SIG-M5 treated with dmso at 0.1 percent for 504 hours (cell line): ENCODE results near the gene SEZ6L2.
"Not testable (repeated sequence)": the region's sequence is repeated elsewhere in the genome, so short reads cannot be mapped to it uniquely, and the experiment has no call there.

Experiments used
- DNase-seq: peaks from one replicate; lab custom pipeline; 2025; ENCODE audit not compliant: unreplicated experiment; lab: John Stamatoyannopoulos, UW

The SEZ6L2 gene

GRCh38 chr16:29858149-29858849, 41.1 kb downstream of the SEZ6L2 start:
- DNase-seq: no peak

- DNase-seq: no peak
Measured at GRCh38 chr16:29857133-29857760, 42.1 kb downstream of the SEZ6L2 start.

- DNase-seq: no peak
Measured at GRCh38 chr16:29854520-29855100, 44.7 kb downstream of the SEZ6L2 start.

- no peak for DNase-seq
Measured at GRCh38 chr16:29852654-29853053, 46.7 kb downstream of the SEZ6L2 start.

GRCh38 chr16:29850998-29851397, 48.4 kb downstream of the SEZ6L2 start:
- DNase-seq: no peak

GRCh38 chr16:29849505-29849904, 49.8 kb downstream of the SEZ6L2 start:
- DNase-seq: no peak

GRCh38 chr16:29848420-29849297, 50.7 kb downstream of the SEZ6L2 start:
- DNase-seq: peak; percentile 45

- DNase-seq: no peak
Measured at GRCh38 chr16:29845656-29846055, 53.7 kb downstream of the SEZ6L2 start.

- DNase-seq: no peak
Measured at GRCh38 chr16:29844575-29845331, 54.6 kb downstream of the SEZ6L2 start.

GRCh38 chr16:29843931-29844330, 55.4 kb downstream of the SEZ6L2 start:
- DNase-seq: no peak

GRCh38 chr16:29842732-29843346, 56.5 kb downstream of the SEZ6L2 start:
- DNase-seq: no peak

- DNase-seq: no peak
Measured at GRCh38 chr16:29841631-29842030, 57.7 kb downstream of the SEZ6L2 start.

- DNase-seq: no peak
Measured at GRCh38 chr16:29840240-29840639, 59.1 kb downstream of the SEZ6L2 start.

GRCh38 chr16:29839822-29840221, 59.5 kb downstream of the SEZ6L2 start:
- no peak for DNase-seq

- DNase-seq: no peak
Measured at GRCh38 chr16:29837841-29838240, 61.5 kb downstream of the SEZ6L2 start.

GRCh38 chr16:29836623-29837022, 62.7 kb downstream of the SEZ6L2 start:
- DNase-seq: no peak

GRCh38 chr16:29835926-29836325, 63.4 kb downstream of the SEZ6L2 start:
- DNase-seq: no peak

- no peak for DNase-seq
Measured at GRCh38 chr16:29834079-29834478, 65.3 kb downstream of the SEZ6L2 start.

GRCh38 chr16:29833219-29833618, 66.1 kb downstream of the SEZ6L2 start:
- not testable (repeated sequence) for DNase-seq

- no peak for DNase-seq
Measured at GRCh38 chr16:29831490-29831889, 67.9 kb downstream of the SEZ6L2 start.
